HT-29 (cell line): ENCODE results near the gene ATG9B. TPM values are rescaled to one million over a fixed set of nuclear protein-coding genes. Genes with fewer than 3 reads are reported as not detected.
"Not testable (repeated sequence)": the region's sequence is repeated elsewhere in the genome, so short reads cannot be mapped to it uniquely, and the experiment has no call there.

Source experiments
- DNase-seq: peaks from one replicate; pipeline ENCODE4 v3.0.0-alpha.2; 2015; ENCODE audit warnings: low spot score
- total RNA-seq: library from RNA; depleted of rRNA; stranded (reverse); fragments of >200 nt; shearing (Covaris generic); gene quantifications from 2 replicates; pipeline ENCODE4 v1.2.3, GENCODE V29; 2014

Gene ATG9B
- total RNA-seq, 1 experiment from 2014 or later: 1.0 TPM

- peak; percentile 89 for DNase-seq
These were observed 35.2 kb upstream of the ATG9B start, which contains the start of gene SLC4A2 for GRCh38 chr7:151059367-151060112. TSS of gene SLC4A2 (plus strand) at chr7:151059589. CDS start at chr7:151061988, 2,399 bp downstream.

- peak; percentile 78 for DNase-seq
These were observed 34.6 kb upstream of the ATG9B start for GRCh38 chr7:151058781-151059366.

GRCh38 chr7:151057989-151058780 is 33.9 kb upstream of the ATG9B start:
- peak; percentile 100 for DNase-seq

DNA sequence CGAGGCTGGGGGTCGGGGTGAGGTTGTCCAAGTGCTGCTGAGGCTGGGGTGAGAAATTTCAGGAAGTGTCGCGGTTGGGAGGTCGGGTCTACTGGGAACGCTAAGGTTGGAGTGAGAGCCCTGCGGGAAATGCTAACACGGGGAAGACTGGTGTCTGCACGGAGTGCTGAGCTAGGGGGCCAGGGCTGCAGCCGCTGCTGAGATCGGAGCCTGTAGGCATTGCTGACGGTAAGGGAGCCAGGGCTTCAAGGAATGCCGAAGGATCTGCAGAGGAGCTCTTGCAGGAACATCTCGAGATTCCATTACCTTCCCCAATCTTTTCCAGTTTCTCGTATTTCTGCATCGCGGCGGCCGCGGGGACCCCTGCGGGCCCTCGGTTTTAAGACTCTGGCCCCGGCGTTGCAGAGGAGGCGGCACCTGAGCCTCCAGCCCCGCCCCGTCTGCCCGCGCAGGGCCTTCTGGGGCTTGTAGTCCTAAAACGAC is 33.3 kb upstream of the ATG9B start, which contains the start of gene CDK5:
Gene CDK5 (minus strand): TSS at position 392 of the 483 bp plus-strand sequence. CDS start 49 bp downstream, at position 343.
- no peak for DNase-seq

DNA sequence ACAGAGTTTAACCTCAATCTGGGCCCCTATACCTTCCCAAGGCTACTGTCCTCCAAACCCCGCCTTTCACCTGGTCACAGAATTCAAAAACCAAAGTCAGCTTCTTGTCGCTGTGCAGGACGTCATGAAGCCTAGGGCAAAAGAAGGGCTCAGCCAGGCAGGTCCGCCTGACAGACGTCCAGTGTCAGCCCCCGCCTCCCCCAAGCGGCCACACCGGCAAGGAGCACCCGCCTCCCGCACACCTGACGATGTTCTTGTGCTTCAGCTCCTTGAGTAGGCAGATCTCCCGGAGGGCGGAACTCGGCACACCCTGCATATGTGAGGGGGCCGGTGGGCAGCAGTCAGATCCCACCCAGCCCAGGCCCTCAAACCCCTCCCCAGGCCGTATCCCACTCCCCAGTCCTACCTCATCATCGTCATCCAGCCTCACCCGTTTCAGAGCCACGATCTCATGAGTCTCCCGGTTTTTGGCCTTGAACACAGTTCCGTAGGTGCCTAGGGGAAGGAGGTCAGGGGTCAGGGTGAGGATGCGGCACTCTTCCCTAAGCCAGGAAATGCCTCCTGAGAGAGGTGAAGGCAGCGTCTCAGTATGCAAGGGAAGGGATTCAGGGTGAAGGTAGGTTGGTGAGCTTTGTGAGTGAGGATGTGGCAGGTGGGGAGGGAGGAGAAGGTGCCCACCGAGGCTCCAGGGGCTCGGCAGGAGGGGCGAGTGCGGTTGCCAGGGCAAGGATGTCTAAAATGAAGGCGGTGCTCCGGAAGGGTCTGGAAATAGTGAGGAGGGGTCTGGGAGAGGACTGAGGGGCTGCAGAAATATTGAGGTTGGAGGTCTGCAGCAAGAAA is 32.6 kb upstream of the ATG9B start:
- no peak for DNase-seq

GRCh38 chr7:151056283-151056665 is 32.0 kb upstream of the ATG9B start:
- DNase-seq: no peak

DNA sequence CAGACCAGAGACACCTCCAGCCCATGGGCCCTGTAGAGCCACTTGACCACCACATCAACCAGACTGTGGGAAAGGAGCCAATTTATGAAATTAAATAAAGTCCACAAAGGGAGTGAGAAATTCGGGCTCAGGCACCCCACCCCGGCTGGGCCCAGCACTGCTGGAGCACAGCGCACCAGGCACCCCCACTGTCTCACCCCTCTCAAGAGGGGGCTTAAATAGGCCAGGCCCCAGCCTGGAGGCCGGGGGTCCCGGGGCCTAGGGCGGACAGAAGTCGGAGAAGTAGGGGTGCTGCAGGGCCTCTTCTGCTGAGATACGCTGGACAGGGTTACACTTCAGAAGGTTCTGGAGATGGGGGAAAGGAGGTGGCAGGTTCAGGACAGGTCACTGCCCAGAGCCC is 29.5 kb upstream of the ATG9B start:
- DNase-seq: no peak

DNA sequence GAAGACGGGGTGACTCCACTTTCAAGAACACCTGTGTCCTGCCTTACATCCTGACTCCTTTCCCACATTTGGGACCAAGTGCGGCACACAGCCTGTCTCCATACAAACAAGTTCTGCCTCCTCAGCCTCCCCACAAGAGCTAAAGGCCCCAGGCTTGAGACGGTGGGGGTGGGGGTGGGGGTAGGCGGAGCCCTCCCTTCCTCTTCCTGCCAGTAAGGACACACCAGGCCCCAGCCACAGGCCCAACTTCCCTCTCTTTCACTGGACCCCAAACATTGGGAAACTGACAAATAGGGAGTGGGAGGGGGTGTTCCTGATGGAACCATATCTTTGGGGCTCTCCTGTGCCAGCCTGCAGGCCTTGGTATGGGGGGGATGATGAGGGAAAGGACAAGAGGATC is 28.8 kb upstream of the ATG9B start:
- no peak for DNase-seq

- DNase-seq: no peak
These were observed 26.8 kb upstream of the ATG9B start for GRCh38 chr7:151051108-151051507.

DNA sequence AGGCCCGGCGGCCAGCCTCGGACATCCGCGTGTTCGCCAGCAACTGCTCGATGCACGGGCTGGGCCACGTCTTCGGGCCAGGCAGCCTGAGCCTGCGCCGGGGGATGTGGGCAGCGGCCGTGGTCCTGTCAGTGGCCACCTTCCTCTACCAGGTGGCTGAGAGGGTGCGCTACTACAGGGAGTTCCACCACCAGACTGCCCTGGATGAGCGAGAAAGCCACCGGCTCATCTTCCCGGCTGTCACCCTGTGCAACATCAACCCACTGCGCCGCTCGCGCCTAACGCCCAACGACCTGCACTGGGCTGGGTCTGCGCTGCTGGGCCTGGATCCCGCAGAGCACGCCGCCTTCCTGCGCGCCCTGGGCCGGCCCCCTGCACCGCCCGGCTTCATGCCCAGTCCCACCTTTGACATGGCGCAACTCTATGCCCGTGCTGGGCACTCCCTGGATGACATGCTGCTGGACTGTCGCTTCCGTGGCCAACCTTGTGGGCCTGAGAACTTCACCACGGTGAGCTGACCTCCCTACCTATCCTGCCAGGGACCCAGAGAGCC is 24.7 kb upstream of the ATG9B start:
- DNase-seq: no peak

DNA sequence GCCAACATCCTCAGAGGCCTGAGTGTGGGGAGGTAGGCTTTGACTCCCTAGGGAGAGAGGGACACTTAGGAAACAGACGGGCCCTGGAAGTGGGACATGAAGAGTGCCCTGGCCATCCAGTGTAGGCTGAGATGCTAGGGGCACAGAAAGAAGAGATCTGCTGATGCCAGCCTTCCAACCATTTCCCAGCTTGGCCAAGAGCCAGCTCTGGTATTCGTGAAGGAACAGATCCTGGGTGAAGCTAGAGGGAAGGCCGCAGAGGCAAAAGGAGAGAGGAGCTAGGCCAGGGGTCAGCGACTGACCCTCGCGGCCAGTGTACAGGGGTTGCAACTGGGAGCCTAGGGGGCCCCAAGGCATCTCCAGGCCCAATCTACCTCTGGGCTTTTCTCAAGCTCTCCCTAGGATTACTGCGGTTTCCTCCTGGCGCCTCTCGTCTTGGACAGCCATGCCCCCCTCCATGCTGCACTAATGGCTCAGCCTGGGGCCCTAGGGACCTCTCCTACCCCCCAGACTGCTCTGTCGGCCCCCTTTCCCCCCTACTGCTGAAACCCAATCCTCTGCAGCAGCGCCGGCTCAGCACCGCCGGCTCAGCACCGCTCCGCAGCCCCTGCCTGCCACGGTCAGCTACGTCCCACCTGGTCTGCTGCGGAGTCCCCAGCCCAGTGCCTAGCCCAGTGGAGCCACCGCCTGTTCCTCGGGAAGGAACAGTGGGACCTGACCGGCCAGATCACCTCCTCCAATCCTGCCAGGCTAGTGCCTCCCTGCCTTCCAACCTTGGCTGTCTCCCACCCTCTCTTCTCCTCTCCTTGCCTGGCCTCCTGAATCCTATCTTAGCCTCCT is 23.9 kb upstream of the ATG9B start, which contains the start of gene ASIC3:
Gene ASIC3 (plus strand): TSS at position 556 of the 840 bp plus-strand sequence. CDS start 355 bp downstream, outside the sequence.
- DNase-seq: no peak

DNA sequence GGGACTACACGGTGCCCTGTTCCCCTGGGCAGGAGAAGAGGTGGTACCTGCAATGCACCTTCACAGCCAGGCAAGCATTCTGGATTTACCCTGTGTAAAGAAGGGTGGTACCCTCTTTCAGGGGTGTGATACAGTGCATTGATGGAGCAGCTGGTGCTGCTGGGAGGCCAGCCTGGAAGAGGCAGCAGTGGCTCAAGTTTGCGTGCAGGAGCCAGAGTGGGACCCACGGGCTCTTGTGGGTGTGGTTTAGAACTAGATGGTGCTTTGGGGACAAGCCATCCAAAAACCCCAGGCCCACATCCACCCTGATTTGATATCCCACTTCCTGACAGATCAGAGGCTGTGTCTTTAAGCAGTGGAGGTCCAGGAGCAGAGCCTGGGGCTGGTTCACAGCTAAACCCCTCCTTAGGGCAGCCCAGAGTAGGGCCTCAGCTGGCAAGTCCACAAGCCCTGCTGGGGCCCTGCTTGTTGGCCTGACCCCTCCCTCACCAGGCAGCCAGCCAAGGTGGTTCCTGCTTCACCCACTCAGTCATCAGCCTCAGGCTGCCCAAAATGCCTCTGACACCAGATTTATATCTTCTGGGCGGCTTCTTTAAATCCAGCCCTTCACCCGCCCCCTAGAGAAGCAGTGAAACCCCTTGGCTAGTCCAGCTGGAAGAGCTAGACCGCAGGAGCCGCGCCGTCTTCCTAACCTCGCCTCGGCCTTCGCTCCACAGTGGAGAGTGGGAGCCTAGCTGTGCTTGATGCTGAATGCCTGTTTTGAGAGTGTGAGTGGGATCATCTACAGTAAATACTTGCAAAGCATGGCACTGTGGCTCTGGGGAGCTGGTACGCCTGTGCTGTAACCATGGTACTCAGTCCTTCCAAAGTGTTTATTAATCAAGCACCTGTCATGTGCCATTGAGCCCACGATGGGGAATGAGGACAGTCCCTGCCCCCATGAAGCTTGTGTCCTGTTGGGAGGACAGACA is 22.6 kb upstream of the ATG9B start:
- peak; percentile 60 for DNase-seq

DNA sequence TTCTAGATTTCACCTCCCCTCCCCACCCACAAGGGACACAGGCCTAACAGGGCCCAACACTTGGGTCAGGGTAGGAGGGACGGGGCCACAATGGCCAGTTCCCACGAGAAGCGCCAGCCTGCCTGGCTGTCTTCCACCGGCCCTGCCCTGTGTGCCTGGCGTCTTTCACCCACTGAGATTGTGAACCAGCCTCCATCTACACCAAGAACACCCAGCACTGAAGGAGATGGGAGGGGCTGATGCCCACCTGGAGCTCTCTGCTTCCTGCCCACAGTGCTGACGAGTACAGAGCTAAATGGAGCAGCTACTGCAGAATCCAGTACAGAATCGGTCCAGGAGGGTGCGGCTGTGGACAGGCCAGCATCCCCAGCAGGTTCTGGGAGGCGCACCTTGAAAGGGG is 21.7 kb upstream of the ATG9B start:
- no peak for DNase-seq

DNA sequence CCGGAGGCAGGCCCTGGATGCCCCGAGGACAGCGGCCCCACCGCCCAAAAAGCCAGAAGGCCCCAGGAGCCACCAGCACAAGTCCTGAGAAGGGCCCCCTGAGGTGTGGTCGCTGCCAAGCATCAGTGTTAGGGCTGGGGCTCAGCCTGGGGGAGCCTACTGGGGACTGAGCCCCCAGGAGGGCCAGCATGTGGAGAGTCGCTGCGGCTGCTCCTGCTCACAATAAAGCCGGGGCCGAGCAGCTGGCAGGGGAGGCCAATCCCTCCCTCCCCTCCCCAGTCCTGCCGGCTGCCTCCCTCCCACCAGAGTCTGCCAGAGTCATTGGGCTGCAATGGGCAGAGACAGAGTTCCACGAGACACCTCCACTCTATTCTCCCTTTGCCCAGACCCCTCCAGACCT is 21.0 kb upstream of the ATG9B start:
- no peak for DNase-seq

DNA sequence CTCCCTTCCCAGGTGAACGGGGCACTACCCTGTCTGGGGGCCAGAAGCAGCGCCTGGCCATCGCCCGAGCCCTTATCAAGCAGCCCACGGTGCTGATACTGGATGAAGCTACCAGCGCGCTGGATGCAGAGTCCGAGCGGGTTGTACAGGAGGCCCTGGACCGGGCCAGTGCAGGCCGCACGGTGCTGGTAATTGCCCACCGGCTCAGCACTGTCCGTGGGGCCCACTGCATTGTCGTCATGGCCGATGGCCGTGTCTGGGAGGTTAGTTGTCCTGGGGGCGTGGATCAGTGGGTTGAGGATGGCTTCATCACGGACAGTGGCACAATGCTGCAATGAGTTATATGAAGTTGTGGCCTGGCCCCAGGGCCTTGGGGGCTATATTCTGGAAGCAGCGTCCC is 19.7 kb upstream of the ATG9B start:
- DNase-seq: no peak

GRCh38 chr7:151043449-151043848 is 19.2 kb upstream of the ATG9B start:
- DNase-seq: not testable (repeated sequence)

DNA sequence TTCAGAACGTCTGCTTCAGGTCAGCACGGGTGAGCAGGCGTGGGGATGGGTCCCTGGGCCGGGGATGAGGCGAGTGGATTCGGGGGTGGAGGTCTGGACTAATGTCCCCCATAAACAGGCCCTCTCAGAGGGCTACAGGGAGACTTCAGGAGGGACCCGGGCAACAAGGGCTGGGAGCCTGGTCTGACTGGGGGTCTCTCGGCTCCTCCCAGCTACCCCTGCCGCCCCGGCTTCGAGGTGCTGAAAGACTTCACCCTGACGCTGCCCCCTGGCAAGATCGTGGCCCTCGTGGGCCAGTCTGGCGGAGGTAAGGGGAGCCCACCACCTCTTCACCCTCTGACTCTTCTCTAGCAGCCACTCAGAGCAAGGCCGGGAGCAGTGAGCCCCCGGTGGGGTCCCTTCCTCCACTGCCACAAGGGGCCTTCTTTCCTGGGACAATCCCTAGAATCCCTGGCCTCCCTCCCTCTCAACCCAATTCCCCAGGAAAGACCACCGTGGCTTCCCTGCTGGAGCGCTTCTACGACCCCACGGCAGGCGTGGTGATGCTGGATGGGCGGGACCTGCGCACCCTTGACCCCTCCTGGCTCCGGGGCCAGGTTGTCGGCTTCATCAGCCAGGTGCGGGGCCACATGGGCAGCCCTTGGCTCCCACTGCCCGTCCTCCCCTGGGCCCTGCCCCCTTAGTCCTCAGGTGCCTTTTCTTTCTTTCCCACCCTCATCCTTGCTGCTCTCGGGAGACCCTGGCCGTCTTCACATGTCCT is 16.5 kb upstream of the ATG9B start:
- no peak for DNase-seq
